ENCODE data around the gene PODNL1. TPM values are rescaled to one million over a fixed set of nuclear protein-coding genes. Genes with fewer than 3 reads are reported as not detected.
A peak's percentile ranks its signal among the peaks of the same experiment; 100 is the strongest.

Gene PODNL1
- total and polyA plus RNA-seq, 10 of the 15 experiments (the other 5 are each of a cell fraction or from before 2014, with no cell fraction given): 0.04 to 0.44 TPM; not detected in 8

DNA sequence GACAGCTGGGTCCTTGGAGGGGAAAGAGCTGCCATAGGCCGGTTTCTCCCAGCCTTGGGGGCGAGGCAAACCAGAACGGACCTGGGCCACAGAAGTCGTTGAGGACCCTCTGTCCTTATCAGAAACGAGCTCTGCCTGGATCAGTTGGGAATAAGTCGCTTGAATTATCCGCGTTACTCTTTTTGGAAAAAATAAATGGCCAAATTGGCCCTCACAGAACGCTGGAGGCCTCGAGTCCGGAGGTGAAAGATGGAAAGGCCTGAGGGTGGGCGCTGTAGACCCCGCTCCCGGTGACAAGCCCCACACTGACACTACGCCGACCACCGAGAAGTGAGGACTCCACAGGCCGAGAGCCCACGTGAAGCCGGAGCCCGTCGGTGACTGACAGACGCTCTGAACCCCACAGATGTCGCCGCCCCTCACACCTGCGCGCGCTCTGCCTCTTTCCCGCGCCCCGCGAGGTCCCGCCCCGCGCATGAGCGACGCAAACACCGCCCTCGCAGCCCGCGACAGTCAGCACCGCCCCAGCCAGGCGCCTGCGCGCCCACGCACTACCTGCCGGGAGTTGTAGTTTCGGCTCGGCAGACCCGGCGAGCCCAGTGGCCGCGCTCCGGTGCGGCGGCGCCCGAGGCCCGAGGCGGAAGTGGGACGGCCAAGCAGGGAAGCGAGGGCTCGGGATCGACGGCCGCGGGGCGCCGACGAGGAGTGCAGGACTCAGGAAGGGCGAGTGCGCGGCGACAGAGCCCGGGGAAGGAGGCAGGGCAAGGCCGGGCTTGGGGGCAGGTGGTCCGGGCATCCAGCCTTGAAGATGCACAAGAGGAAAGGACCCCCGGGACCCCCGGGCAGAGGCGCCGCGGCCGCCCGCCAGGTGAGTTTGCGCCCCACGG lies 32.3 kb downstream of the PODNL1 start, which contains the start of the genes BRME1 and CC2D1A (continued):
- TF ChIP-seq POLR2AphosphoS2 (IDR thresholded peaks at IDR 0.05; ENCODE audit: low read depth, low read length) (peak; percentile 37; the same call in 1 of the 2 replicates), PAX5 (IDR thresholded peaks at IDR 0.05; ENCODE audit: borderline replicate concordance, low read depth, low read length) (peak; percentile 32; the same call in 1 of the 2 replicates), ZNF622 (IDR thresholded peaks at IDR 0.05) (no peak), SIX5 (IDR thresholded peaks at IDR 0.05; ENCODE audit: low read depth, low read length, severe bottlenecking) (peak; percentile 93), SREBF1 (IDR thresholded peaks at IDR 0.05; ENCODE audit: low read length) (peak; percentile 43; the same call in 1 of the 2 replicates), PML (IDR thresholded peaks at IDR 0.05; ENCODE audit: low read length) (no peak), BMI1 (IDR thresholded peaks at IDR 0.05; ENCODE audit: borderline replicate concordance) (no peak), SPI1 (IDR thresholded peaks at IDR 0.05; ENCODE audit: borderline replicate concordance, insufficient read depth, low read depth, low read length) (peak; percentile 47; the same call in 1 of the 2 replicates)
- TF ChIP-seq, protein P1, sequence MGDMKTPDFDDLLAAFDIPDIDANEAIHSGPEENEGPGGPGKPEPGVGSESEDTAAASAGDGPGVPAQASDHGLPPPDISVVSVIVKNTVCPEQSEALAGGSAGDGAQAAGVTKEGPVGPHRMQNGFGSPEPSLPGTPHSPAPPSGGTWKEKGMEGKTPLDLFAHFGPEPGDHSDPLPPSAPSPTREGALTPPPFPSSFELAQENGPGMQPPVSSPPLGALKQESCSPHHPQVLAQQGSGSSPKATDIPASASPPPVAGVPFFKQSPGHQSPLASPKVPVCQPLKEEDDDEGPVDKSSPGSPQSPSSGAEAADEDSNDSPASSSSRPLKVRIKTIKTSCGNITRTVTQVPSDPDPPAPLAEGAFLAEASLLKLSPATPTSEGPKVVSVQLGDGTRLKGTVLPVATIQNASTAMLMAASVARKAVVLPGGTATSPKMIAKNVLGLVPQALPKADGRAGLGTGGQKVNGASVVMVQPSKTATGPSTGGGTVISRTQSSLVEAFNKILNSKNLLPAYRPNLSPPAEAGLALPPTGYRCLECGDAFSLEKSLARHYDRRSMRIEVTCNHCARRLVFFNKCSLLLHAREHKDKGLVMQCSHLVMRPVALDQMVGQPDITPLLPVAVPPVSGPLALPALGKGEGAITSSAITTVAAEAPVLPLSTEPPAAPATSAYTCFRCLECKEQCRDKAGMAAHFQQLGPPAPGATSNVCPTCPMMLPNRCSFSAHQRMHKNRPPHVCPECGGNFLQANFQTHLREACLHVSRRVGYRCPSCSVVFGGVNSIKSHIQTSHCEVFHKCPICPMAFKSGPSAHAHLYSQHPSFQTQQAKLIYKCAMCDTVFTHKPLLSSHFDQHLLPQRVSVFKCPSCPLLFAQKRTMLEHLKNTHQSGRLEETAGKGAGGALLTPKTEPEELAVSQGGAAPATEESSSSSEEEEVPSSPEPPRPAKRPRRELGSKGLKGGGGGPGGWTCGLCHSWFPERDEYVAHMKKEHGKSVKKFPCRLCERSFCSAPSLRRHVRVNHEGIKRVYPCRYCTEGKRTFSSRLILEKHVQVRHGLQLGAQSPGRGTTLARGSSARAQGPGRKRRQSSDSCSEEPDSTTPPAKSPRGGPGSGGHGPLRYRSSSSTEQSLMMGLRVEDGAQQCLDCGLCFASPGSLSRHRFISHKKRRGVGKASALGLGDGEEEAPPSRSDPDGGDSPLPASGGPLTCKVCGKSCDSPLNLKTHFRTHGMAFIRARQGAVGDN (IDR thresholded peaks at IDR 0.05): peak; percentile 92
- TF ChIP-seq, protein P2, sequence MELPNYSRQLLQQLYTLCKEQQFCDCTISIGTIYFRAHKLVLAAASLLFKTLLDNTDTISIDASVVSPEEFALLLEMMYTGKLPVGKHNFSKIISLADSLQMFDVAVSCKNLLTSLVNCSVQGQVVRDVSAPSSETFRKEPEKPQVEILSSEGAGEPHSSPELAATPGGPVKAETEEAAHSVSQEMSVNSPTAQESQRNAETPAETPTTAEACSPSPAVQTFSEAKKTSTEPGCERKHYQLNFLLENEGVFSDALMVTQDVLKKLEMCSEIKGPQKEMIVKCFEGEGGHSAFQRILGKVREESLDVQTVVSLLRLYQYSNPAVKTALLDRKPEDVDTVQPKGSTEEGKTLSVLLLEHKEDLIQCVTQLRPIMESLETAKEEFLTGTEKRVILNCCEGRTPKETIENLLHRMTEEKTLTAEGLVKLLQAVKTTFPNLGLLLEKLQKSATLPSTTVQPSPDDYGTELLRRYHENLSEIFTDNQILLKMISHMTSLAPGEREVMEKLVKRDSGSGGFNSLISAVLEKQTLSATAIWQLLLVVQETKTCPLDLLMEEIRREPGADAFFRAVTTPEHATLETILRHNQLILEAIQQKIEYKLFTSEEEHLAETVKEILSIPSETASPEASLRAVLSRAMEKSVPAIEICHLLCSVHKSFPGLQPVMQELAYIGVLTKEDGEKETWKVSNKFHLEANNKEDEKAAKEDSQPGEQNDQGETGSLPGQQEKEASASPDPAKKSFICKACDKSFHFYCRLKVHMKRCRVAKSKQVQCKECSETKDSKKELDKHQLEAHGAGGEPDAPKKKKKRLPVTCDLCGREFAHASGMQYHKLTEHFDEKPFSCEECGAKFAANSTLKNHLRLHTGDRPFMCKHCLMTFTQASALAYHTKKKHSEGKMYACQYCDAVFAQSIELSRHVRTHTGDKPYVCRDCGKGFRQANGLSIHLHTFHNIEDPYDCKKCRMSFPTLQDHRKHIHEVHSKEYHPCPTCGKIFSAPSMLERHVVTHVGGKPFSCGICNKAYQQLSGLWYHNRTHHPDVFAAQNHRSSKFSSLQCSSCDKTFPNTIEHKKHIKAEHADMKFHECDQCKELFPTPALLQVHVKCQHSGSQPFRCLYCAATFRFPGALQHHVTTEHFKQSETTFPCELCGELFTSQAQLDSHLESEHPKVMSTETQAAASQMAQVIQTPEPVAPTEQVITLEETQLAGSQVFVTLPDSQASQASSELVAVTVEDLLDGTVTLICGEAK (IDR thresholded peaks at IDR 0.05; ENCODE audit: borderline replicate concordance): no peak
- TF ChIP-seq, protein P3, sequence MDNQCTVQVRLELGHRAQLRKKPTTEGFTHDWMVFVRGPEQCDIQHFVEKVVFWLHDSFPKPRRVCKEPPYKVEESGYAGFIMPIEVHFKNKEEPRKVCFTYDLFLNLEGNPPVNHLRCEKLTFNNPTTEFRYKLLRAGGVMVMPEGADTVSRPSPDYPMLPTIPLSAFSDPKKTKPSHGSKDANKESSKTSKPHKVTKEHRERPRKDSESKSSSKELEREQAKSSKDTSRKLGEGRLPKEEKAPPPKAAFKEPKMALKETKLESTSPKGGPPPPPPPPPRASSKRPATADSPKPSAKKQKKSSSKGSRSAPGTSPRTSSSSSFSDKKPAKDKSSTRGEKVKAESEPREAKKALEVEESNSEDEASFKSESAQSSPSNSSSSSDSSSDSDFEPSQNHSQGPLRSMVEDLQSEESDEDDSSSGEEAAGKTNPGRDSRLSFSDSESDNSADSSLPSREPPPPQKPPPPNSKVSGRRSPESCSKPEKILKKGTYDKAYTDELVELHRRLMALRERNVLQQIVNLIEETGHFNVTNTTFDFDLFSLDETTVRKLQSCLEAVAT (IDR thresholded peaks at IDR 0.05): peak; percentile 87
- TF ChIP-seq, protein P4, sequence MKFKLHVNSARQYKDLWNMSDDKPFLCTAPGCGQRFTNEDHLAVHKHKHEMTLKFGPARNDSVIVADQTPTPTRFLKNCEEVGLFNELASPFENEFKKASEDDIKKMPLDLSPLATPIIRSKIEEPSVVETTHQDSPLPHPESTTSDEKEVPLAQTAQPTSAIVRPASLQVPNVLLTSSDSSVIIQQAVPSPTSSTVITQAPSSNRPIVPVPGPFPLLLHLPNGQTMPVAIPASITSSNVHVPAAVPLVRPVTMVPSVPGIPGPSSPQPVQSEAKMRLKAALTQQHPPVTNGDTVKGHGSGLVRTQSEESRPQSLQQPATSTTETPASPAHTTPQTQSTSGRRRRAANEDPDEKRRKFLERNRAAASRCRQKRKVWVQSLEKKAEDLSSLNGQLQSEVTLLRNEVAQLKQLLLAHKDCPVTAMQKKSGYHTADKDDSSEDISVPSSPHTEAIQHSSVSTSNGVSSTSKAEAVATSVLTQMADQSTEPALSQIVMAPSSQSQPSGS (IDR thresholded peaks at IDR 0.05; ENCODE audit: low read length): no peak
- TF ChIP-seq, protein P5, sequence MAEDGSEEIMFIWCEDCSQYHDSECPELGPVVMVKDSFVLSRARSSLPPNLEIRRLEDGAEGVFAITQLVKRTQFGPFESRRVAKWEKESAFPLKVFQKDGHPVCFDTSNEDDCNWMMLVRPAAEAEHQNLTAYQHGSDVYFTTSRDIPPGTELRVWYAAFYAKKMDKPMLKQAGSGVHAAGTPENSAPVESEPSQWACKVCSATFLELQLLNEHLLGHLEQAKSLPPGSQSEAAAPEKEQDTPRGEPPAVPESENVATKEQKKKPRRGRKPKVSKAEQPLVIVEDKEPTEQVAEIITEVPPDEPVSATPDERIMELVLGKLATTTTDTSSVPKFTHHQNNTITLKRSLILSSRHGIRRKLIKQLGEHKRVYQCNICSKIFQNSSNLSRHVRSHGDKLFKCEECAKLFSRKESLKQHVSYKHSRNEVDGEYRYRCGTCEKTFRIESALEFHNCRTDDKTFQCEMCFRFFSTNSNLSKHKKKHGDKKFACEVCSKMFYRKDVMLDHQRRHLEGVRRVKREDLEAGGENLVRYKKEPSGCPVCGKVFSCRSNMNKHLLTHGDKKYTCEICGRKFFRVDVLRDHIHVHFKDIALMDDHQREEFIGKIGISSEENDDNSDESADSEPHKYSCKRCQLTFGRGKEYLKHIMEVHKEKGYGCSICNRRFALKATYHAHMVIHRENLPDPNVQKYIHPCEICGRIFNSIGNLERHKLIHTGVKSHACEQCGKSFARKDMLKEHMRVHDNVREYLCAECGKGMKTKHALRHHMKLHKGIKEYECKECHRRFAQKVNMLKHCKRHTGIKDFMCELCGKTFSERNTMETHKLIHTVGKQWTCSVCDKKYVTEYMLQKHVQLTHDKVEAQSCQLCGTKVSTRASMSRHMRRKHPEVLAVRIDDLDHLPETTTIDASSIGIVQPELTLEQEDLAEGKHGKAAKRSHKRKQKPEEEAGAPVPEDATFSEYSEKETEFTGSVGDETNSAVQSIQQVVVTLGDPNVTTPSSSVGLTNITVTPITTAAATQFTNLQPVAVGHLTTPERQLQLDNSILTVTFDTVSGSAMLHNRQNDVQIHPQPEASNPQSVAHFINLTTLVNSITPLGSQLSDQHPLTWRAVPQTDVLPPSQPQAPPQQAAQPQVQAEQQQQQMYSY (CRISPR knock-in tag; IDR thresholded peaks at IDR 0.05): no peak
